ENCODE data around the gene GANC.

DNA sequence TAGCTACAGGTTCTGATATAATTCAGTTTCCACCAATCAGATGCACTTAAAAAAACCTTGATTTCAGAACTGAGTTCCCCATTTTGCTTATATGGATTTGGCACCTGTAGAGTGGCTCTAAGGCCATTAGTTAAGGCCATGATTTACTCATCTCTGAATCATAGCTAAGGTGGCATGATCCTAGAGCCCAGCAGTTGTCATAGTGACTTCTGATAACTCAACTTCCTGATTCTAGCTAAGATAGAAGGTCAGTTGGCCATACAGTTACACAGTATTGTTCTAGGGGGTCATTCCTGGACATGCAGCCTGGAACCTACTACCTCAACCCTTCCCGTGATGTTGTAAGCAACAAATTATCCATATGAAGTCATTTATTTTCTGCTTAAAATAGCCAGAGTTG, 16.2 kb downstream of the GANC start:
- TF ChIP-seq, protein P1, sequence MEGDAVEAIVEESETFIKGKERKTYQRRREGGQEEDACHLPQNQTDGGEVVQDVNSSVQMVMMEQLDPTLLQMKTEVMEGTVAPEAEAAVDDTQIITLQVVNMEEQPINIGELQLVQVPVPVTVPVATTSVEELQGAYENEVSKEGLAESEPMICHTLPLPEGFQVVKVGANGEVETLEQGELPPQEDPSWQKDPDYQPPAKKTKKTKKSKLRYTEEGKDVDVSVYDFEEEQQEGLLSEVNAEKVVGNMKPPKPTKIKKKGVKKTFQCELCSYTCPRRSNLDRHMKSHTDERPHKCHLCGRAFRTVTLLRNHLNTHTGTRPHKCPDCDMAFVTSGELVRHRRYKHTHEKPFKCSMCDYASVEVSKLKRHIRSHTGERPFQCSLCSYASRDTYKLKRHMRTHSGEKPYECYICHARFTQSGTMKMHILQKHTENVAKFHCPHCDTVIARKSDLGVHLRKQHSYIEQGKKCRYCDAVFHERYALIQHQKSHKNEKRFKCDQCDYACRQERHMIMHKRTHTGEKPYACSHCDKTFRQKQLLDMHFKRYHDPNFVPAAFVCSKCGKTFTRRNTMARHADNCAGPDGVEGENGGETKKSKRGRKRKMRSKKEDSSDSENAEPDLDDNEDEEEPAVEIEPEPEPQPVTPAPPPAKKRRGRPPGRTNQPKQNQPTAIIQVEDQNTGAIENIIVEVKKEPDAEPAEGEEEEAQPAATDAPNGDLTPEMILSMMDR (IDR thresholded peaks at IDR 0.05): no peak
- no peak for TF ChIP-seq POLR2A (IDR thresholded peaks at IDR 0.05)
